Adrenal gland (tissue), 12 donors: ENCODE data around the gene CASKIN2. TPM values are rescaled to one million over a fixed set of nuclear protein-coding genes. Genes with fewer than 3 reads are reported as not detected.

Experiments
- DNase-seq, 7 donors: peaks; one replicate each; pipeline ENCODE4 v3.0.0-alpha.2; 2019 to 2020
- H3K27ac ChIP-seq, 5 donors: fragments of 200-600 bp; sonication (generic) in 4 of 5; 1 replicate in 3 of 5; 2 replicates in 2 of 5; pipeline versions ENCODE4 v1.5.1 to v1.8.0; 2016 to 2020; ENCODE audit warnings: mild to moderate bottlenecking in 1 of 5
- H3K27me3 ChIP-seq: fragments of 200-600 bp; 2 replicates; pipeline ENCODE4 v1.8.0; 2021
- H3K36me3 ChIP-seq, 2 donors: fragments of 200-600 bp; replicated peaks in 1 of 2; 1 replicate in 1 of 2; 2 replicates in 1 of 2; pipeline versions ENCODE4 v1.5.1 to v1.8.0; 2018 to 2022
- H3K4me1 ChIP-seq, 2 donors: fragments of 200-600 bp; replicated peaks in 1 of 2; 1 replicate in 1 of 2; 2 replicates in 1 of 2; pipeline versions ENCODE4 v1.5.1 to v1.8.0; 2018 to 2021
- H3K4me3 ChIP-seq, 4 donors: fragments of 200-600 bp; sonication (generic) in 3 of 4; one replicate each; pipeline ENCODE4 v1.5.1; 2016 to 2018
- H3K9me3 ChIP-seq, 3 donors: fragments of 200-600 bp; sonication (generic) in 1 of 3; replicated peaks in 1 of 3; 1 replicate in 2 of 3; 2 replicates in 1 of 3; pipeline versions ENCODE4 v1.5.1 to v1.8.0; 2016 to 2021
- CTCF ChIP-seq, 6 experiments: fragments of 450-650 bp in 4 of 6; fragments of 200-600 bp in 2 of 6; sonication (generic) in 1 of 6; IDR thresholded peaks; 1 replicate in 5 of 6; 2 replicates in 1 of 6; pipeline versions ENCODE4 v1.5.1 to v1.8.0; 2016 to 2021; ENCODE audit warnings: antibody characterized with exemption in 6 of 6, mild to moderate bottlenecking in 2 of 6, moderate library complexity in 1 of 6
- POLR2A ChIP-seq, 2 donors: fragments of 450-650 bp; IDR thresholded peaks; one replicate each; pipeline ENCODE4 v1.6.1; 2017; ENCODE audit warnings: antibody characterized with exemption in 2 of 2, mild to moderate bottlenecking in 2 of 2, moderate library complexity in 1 of 2
- WGBS, 4 donors: extraction: QIAGEN DNeasy Blood & Tissue Kit in 2 of 4; methylation state at CpG; one replicate each; pipeline versions ENCODE4 v1.1.5 to v1.1.7; 2013 to 2017; 5-methylcytosine and 5-hydroxymethylcytosine counted together
- intact Hi-C, 2 donors: fragments of 100-400 bp; cut with DNase I; formaldehyde crosslinking; loops; one replicate each; pipeline versions ENCODE4 v1.14.1 to v1.15.0; 2022 to 2023
- polyA plus RNA-seq, 3 donors: library from polyadenylated mRNA; stranded (reverse); fragments of 200-250 nt in 2 of 3; fragments of 350-450 nt in 1 of 3; fragmentation: Illumina TruSeq in 1 of 3; extraction: RNeasy Lipid Tissue Mini Kit (QIAGEN cat#74804) in 1 of 3; gene quantifications; one replicate each; pipeline ENCODE4 v1.2.3, GENCODE V29; 2013 to 2014
- total RNA-seq, 9 donors: library from RNA; depleted of rRNA in 4 of 9; stranded (reverse); fragments of >200 nt in 4 of 9; fragments of 120-200 nt in 1 of 9; fragmentation: NEBNext Ultra II Directional in 1 of 9; extraction: Animal tissue kit (Norgen Biotek cat#: 25700) in 1 of 9; gene quantifications; one replicate each; pipeline versions ENCODE4 v1.1.0 to v1.2.4, GENCODE V29; 2013 to 2023
- donor health status: healthy with polysubstance abuse.
- donor health status: Bipolar disorder and iron deficiency.
- donor health status: DM: yes; HTN: yes; CAD: no.
- donor health status: DM: no; HTN: no; CAD: no.
- donor health status: DM: no; HTN: no; CAD: no.
- donor health status: DM: yes; HTN: yes; CAD: no.

CASKIN2 gene
- total and polyA plus RNA-seq, 12 donors, result 10.1 to 90.8 (median 35.3) TPM

DNA sequence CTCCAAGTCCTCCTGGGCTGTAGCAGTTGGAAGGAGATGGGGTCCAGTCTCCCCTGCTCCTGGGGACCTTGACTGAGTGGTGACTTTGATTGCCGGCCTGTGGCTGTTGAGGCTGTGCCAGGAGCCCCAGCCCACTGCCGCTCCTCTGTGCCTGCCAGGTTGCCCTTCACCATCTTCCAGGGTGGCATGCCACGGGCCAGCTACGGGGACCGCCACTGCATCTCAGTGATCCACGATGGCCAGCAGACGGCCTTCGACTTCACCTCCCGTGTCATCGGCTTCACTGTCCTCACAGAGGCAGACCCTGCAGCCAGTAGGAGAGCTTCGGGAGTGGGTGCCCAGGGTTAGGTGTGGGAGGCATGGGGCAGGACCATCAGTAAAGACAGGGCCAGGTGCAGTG, 48.9 kb upstream of the CASKIN2 start:
- no peaks in the 10 kb centered on the region for H3K4me1 ChIP-seq
- WGBS, 4 donors, result 96 to 98% (median 97%) methylated on average over 8 to 11 of the region's 11 CpGs
- H3K9me3 ChIP-seq, result no peaks in the 10 kb centered on the region
- H3K27me3 ChIP-seq, result no peaks in the 10 kb centered on the region
- intact Hi-C loops, result no loop called here
- no peak overlapping the region for H3K4me3 ChIP-seq
- H3K36me3 ChIP-seq, result no peaks in the 10 kb centered on the region
- no peak overlapping the region for H3K27ac ChIP-seq
- no peak for TF ChIP-seq POLR2A (IDR thresholded peaks at IDR 0.05)
- TF ChIP-seq CTCF (IDR thresholded peaks at IDR 0.05), result no peak
- no peak for DNase-seq

DNA sequence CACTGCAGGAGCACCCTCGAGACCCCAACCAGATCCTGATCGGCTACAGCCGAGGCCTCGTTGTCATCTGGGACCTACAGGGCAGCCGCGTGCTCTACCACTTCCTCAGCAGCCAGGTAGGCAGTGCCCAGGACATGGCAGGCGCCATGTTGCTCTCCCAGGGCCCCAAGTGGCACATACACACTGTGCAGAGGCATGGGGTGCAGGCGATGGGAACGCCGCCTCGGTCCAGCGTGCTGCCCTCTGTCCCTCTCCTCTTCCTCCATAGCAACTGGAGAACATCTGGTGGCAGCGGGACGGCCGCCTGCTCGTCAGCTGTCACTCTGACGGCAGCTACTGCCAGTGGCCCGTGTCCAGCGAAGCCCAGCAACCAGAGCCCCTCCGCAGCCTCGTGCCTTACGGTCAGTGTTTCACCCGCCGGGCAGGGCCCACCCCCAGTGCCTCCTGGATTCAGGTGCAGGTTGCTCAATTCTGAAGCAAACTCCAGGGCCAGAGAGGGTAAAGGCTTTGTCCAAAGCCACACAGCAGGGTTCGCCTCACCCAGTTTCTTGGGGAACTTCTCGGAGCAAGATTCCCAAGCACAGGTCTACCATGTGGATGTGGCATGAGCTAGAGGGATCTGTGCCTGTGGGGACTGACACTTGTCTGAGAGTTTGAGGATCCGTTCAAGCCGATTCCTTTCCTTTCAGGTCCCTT, 47.9 kb upstream of the CASKIN2 start:
- Histone ChIP-seq H3K27ac (no peak overlapping the region), H3K4me3 (no peak overlapping the region), H3K27me3 (no peaks in the 10 kb centered on the region), H3K4me1 (no peaks in the 10 kb centered on the region), H3K9me3 (no peaks in the 10 kb centered on the region), H3K36me3 (no peaks in the 10 kb centered on the region)
- intact Hi-C loops, result no loop called here
- 94 to 100% (median 94%) methylated on average over 11 to 28 of the region's 28 CpGs for WGBS, 4 donors
- DNase-seq, result no peak
- TF ChIP-seq POLR2A (IDR thresholded peaks at IDR 0.05), result no peak
- TF ChIP-seq CTCF (IDR thresholded peaks at IDR 0.05), result no peak

DNA sequence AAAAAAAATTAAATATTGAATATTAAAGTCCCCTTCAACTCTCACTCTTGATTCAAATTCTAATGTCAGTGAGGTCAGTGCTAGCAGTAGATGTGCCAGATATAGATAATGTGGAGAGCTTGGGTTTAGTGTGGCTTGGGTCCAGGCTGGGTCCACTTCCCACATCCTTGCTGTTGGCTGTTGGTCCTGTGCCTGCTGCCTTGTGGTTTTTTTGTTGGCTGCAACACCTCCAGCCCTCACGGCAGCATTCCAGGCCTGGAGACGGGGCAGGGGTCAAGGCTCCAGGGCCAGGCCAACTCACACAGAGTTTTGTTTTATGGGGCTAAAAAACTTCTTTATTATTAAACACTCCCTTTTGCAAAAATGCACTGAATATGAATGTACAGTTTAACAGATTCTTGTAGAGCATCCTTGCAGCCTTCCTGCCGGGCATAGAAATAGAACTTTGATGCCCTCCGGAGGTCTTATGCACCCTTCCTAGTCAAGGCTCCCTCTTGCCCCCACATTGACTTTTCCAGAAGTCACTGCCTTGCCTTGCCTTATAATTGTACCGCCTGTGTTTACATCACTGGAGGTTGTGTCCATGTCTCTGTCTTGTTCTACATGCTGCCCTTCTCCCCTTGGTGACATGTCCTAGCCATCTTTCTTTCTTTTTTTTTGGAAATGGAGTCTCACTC, 46.7 kb upstream of the CASKIN2 start:
- WGBS, 4 donors, result 62 to 69% (median 65%) methylated on average over 5 of the region's 5 CpGs
- no peak for TF ChIP-seq POLR2A (IDR thresholded peaks at IDR 0.05)
- no peak for TF ChIP-seq CTCF (IDR thresholded peaks at IDR 0.05)
- DNase-seq, result peak in 2 of 7 donors; percentile 27 to 49
- H3K36me3 ChIP-seq, result no peaks in the 10 kb centered on the region
- peaks cover 9% of the 10 kb centered on the region in 2 donors for H3K4me1 ChIP-seq
- no peaks in the 10 kb centered on the region for H3K9me3 ChIP-seq
- no peaks in the 10 kb centered on the region for H3K27me3 ChIP-seq
- H3K4me3 ChIP-seq, result no peak overlapping the region
- intact Hi-C loops, result no loop called here
- H3K27ac ChIP-seq, result no peak overlapping the region

DNA sequence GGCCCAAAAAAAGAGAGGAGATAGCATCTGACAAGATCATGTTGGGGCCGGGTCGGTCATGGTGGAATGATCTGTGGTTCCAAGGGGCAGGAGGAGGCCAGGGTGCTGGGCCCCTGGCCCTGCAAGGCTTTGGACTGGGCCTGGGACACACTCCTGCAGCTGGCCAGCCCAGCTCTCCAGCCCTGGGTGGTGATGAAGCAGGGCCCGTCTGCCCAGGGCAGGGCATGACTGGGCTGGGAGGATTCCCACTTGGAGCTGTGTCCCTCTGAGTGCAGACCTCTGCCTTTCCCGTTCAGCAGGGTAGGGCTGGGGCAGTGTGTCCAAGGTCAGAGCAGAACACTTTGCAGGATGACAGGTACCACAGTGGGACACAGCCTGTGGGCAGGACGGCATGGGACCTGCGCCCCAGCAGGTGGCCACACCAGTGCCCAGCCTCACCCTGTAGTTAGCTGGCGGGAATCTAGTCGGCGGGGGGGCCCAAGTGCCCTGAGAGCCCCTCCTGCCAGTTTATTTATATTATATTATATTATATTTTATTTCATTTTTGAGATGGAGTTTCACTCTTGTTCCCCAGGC, 44.7 kb upstream of the CASKIN2 start:
- Histone ChIP-seq H3K27me3 (no peaks in the 10 kb centered on the region), H3K27ac (no peak overlapping the region), H3K4me3 (no peak overlapping the region), H3K36me3 (no peaks in the 10 kb centered on the region), H3K9me3 (no peaks in the 10 kb centered on the region), H3K4me1 (peaks cover 13 to 17% of the 10 kb centered on the region in 2 donors)
- DNase-seq, result no peak
- TF ChIP-seq POLR2A (IDR thresholded peaks at IDR 0.05), result no peak
- no peak for TF ChIP-seq CTCF (IDR thresholded peaks at IDR 0.05)
- WGBS, 4 donors, result 83 to 93% (median 90%) methylated on average over 7 to 9 of the region's 9 CpGs
- intact Hi-C loops, result no loop called here
